WERI-Rb-1 (cell line): ENCODE data around the gene COL4A1.
A peak's percentile ranks its signal among the peaks of the same experiment; 100 is the strongest.

ENCODE experiments used
- DNase-seq: peaks from one replicate; pipeline ENCODE4 v3.0.0-alpha.2; 2020
- H3K27ac ChIP-seq: fragments of 250-450 bp; sonication (Bioruptor Pico); 2 replicates; pipeline ENCODE4 v1.5.1; 2020; ENCODE audit warnings: mild to moderate bottlenecking, moderate library complexity
- H3K27me3 ChIP-seq: fragments of 250-450 bp; sonication (Bioruptor Pico); 2 replicates; pipeline ENCODE4 v1.5.1; 2021; ENCODE audit warnings: mild to moderate bottlenecking, low read depth, moderate library complexity; ENCODE audit not compliant: insufficient read depth, severe bottlenecking
- H3K36me3 ChIP-seq: fragments of 250-450 bp; sonication (Bioruptor Pico); 2 replicates; pipeline ENCODE4 v1.5.1; 2020; ENCODE audit warnings: mild to moderate bottlenecking, moderate library complexity
- H3K4me3 ChIP-seq: 2 replicates; pipeline ENCODE4 v1.5.1; 2011; ENCODE audit warnings: low read depth, mild to moderate bottlenecking, control low read depth, low read length
- H3K9me3 ChIP-seq: fragments of 250-450 bp; sonication (Bioruptor Pico); 2 replicates; pipeline ENCODE4 v1.5.1; 2021; ENCODE audit warnings: mild to moderate bottlenecking, moderate library complexity; ENCODE audit not compliant: severe bottlenecking
- CTCF ChIP-seq: IDR thresholded peaks from 2 replicates; pipeline ENCODE4 v1.5.1; 2011; ENCODE audit warnings: low read depth, mild to moderate bottlenecking, control low read depth, inconsistent platforms, low read length

Gene COL4A1

DNA sequence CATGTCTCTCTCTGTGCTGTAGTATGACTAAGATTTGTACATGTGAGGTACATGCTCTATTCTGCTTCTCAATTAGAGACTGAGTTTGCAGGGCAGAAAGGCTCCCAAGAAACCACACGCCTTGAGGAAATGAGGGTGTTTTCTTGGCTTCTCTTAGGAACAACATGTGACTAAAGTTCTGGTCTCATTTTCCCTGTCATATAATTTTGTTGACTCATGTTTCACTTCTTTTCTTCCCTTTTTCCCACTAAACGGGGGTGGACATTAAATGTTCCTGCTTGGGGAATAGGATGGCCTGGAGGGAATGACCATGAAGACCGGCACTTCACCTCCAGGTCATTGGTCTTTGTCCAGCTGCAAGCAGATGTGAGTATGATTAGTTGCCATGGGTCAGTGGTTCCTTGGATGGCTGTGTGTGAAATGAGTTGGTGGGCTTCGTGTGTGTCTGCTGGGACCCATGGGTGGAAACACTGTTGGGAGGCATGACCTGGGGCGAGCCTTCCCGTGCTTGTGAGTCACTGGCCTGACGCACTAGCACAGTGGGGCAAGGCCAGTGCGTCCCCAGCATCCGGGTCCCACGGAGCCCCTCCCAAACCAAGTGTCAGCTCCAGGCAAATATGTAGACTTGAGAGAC is 56.6 kb downstream of the COL4A1 start:
- DNase-seq: no peak
- TF ChIP-seq CTCF: no peak
- H3K27ac ChIP-seq: no peak overlapping the region
- no peak overlapping the region for H3K4me3 ChIP-seq
- H3K9me3 ChIP-seq: no peaks in the 10 kb centered on the region
- no peaks in the 10 kb centered on the region for H3K36me3 ChIP-seq
- no peaks in the 10 kb centered on the region for H3K27me3 ChIP-seq

GRCh38 chr13:110249326-110249725 is 57.6 kb downstream of the COL4A1 start:
- Histone ChIP-seq H3K9me3 (no peaks in the 10 kb centered on the region), H3K36me3 (no peaks in the 10 kb centered on the region), H3K27ac (no peak overlapping the region), H3K4me3 (no peak overlapping the region), H3K27me3 (no peaks in the 10 kb centered on the region)
- TF ChIP-seq CTCF: no peak
- DNase-seq: no peak

DNA sequence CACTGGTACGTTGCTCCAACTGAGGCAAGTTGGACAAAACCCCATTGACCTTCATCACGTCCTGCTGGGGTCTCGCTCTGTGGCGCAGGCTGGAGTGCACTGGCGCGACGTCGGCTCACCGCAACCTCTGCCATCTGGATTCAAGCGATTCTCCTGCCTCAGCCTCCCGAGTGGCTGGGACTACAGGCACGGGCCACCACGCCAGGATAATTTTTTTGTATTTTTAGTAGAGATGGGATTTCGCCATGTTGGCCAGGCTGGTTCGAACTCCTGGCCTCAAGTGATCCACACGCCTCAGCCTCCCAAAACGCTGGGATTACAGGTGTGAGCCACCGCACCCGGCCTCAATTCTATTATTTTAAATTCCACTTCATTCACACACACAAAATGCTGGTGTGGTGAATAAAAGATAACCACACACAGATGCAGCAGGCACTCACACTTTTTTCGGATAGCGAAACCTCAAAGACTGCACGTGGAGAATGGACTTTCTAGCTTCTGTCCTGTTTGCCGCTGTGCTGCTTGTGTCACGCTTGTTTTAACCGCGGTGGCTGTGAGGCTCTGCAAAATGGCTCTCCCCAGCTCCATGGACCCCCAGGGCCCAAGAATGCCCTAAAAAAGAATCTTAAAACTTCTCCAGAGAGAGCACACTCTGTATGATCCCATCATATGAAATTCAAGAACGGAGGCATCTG is 58.4 kb downstream of the COL4A1 start:
- Histone ChIP-seq H3K27me3 (no peaks in the 10 kb centered on the region), H3K36me3 (no peaks in the 10 kb centered on the region), H3K9me3 (no peaks in the 10 kb centered on the region), H3K27ac (no peak overlapping the region), H3K4me3 (no peak overlapping the region)
- TF ChIP-seq CTCF: no peak
- no peak for DNase-seq

- Histone ChIP-seq H3K4me3 (no peak overlapping the region), H3K27ac (no peak overlapping the region), H3K27me3 (no peaks in the 10 kb centered on the region), H3K36me3 (no peaks in the 10 kb centered on the region), H3K9me3 (no peaks in the 10 kb centered on the region)
- no peak for TF ChIP-seq CTCF
- DNase-seq: peak; percentile 70
Measured at GRCh38 chr13:110246530-110246929, 60.4 kb downstream of the COL4A1 start.

DNA sequence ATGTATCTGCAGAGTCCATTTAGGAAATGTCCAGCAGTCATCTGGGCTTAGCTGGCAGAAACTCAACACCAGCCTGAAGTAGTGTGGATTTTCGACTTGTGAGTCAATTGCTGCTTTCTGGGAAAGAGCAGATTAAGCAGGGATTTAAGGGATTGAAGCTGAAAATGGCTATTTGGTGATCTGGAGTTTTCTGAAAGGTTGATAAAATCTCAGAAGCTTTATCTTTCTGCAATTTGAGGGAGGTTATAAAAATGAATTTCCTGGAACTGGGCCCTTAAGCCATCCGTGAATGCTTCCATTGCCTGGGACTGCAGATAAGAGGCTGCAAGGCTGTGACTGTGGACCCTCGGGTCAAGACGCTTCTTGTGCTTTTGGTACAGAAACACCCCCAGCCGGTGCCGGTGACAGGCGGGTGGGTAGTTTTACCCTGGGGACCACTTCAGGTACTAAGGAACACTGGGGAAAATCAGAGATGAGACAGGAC is 61.5 kb downstream of the COL4A1 start:
- Histone ChIP-seq H3K27ac (peak overlapping the region; percentile 19; the same call in 1 of the 2 replicates), H3K4me3 (no peak overlapping the region), H3K27me3 (no peaks in the 10 kb centered on the region), H3K9me3 (no peaks in the 10 kb centered on the region), H3K36me3 (no peaks in the 10 kb centered on the region)
- peak; percentile 54 for DNase-seq
- no peak for TF ChIP-seq CTCF

DNA sequence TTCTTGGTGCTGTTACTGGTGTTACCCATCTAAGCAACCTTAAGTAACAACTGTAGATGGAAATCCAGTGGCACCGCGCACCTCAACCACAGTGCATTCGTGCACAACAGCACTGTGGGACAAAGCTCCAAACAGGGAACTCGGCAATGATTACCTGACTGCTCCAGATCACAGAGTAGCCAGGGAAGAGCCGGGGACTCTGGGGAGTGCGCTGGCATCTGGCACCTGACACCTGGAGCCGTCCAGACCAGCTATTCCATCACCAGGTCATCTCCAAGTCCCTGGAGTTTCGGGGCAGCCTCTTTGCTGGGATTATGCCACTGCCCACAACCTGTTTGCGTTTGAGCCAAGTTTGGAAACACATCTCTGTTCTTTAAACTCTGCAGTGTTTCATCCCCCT is 62.0 kb downstream of the COL4A1 start:
- Histone ChIP-seq H3K4me3 (no peak overlapping the region), H3K27ac (no peak overlapping the region), H3K36me3 (no peaks in the 10 kb centered on the region), H3K27me3 (no peaks in the 10 kb centered on the region), H3K9me3 (no peaks in the 10 kb centered on the region)
- TF ChIP-seq CTCF: no peak
- no peak for DNase-seq
